IMR-90 (cell line): Measurements from ENCODE around the gene AGAP1. TPM values are rescaled to one million over a fixed set of nuclear protein-coding genes. Genes with fewer than 3 reads are reported as not detected.

Experiments used
- ATAC-seq: fragments of 200-7000 bp; cut with Tn5 transposase; 2 replicates; pipeline ENCODE4 v1.9.1; 2020; ENCODE audit warnings: low read depth, mild to moderate bottlenecking, moderate library complexity
- BruUV-seq: library from RNA; stranded (reverse); fragments of 400-500 nt; replicated peaks from 2 replicates; lab custom pipeline; 2021; lab: Mats Ljungman, UMichigan
- CTCF ChIA-PET: fragments of 300-600 bp; formaldehyde crosslinking; extraction: SDS; loops from one replicate; lab custom pipeline; 2021; ENCODE audit warnings: antibody characterized with exemption; lab: Yijun Ruan, JAX
- POLR2A ChIA-PET: fragments of 300-600 bp; sonication (Branson Sonifier 250); formaldehyde crosslinking; loops from one replicate; lab custom pipeline; 2022; ENCODE audit warnings: antibody characterized with exemption; ENCODE audit not compliant: unreplicated experiment; lab: Charles Lee
- DNase-seq: peaks from one replicate; pipeline ENCODE4 v3.0.0; 2013
- H2AFZ ChIP-seq: replicated peaks from 2 replicates; pipeline ENCODE3; 2013; ENCODE audit warnings: low read length, mild to moderate bottlenecking; ENCODE audit not compliant: poor library complexity
- H2AK5ac ChIP-seq: 2 replicates; pipeline ENCODE4 v1.6.1; 2013; ENCODE audit warnings: low read depth, low read length, inconsistent platforms
- H2AK9ac ChIP-seq: replicated peaks from 2 replicates; pipeline ENCODE3; 2013; ENCODE audit warnings: mild to moderate bottlenecking, low read depth, low read length, moderate library complexity; ENCODE audit not compliant: poor library complexity
- H2BK120ac ChIP-seq: 2 replicates; pipeline ENCODE4 v1.6.1; 2013; ENCODE audit warnings: low read depth, low read length, inconsistent platforms
- H2BK15ac ChIP-seq: 3 replicates; pipeline ENCODE4 v1.6.1; 2013; ENCODE audit warnings: low read depth, low read length, inconsistent platforms
- H2BK20ac ChIP-seq: 2 replicates; pipeline ENCODE4 v1.6.1; 2013; ENCODE audit warnings: low read depth, mild to moderate bottlenecking, inconsistent platforms, low read length, moderate library complexity
- H2BK5ac ChIP-seq: 2 replicates; pipeline ENCODE4 v1.6.1; 2013; ENCODE audit warnings: mild to moderate bottlenecking, low read depth, low read length, inconsistent platforms; ENCODE audit not compliant: poor library complexity, severe bottlenecking
- H3K14ac ChIP-seq: replicated peaks from 2 replicates; pipeline ENCODE4 v1.6.1; 2013; ENCODE audit warnings: low read depth, low read length, inconsistent platforms
- H3K18ac ChIP-seq: 2 replicates; pipeline ENCODE4 v1.6.1; 2013; ENCODE audit warnings: low read depth, low read length, control low read depth
- H3K23ac ChIP-seq: 2 replicates; pipeline ENCODE4 v1.6.1; 2013; ENCODE audit warnings: low read depth, low read length, inconsistent platforms
- H3K27ac ChIP-seq: 2 replicates; pipeline ENCODE4 v1.5.1; 2013; ENCODE audit warnings: mild to moderate bottlenecking, control low read depth, low read length; ENCODE audit not compliant: insufficient read depth
- H3K27me3 ChIP-seq: 2 replicates; pipeline ENCODE4 v1.6.1; 2013; ENCODE audit warnings: low read length; ENCODE audit not compliant: control insufficient read depth, insufficient read depth
- H3K36me3 ChIP-seq: 2 replicates; pipeline ENCODE4 v1.6.1; 2013; ENCODE audit warnings: low read length, mixed read lengths; ENCODE audit not compliant: control insufficient read depth, insufficient read depth
- H3K4ac ChIP-seq: 2 replicates; pipeline ENCODE4 v1.6.1; 2013; ENCODE audit warnings: low read depth, low read length, inconsistent platforms
- H3K4me1 ChIP-seq: 2 replicates; pipeline ENCODE4 v1.6.1; 2013; ENCODE audit warnings: low read length, mixed read lengths; ENCODE audit not compliant: control insufficient read depth, insufficient read depth
- H3K4me2 ChIP-seq: 2 replicates; pipeline ENCODE4 v1.6.1; 2013; ENCODE audit warnings: low read depth, mild to moderate bottlenecking, control low read depth, low read length, moderate library complexity
- H3K4me3 ChIP-seq: 2 replicates; pipeline ENCODE4 v1.5.1; 2013; ENCODE audit warnings: low read depth, mild to moderate bottlenecking, control low read depth, low read length, moderate library complexity; ENCODE audit not compliant: insufficient read depth
- H3K56ac ChIP-seq: 2 replicates; pipeline ENCODE4 v1.6.1; 2013; ENCODE audit warnings: low read length, inconsistent platforms; ENCODE audit not compliant: insufficient read depth; ENCODE audit errors: extremely low read depth
- H3K79me1 ChIP-seq, 2 experiments: 2 replicates each; pipeline ENCODE4 v1.6.1; 2013; ENCODE audit warnings: low read length in 2 of 2, inconsistent platforms in 1 of 2, low read depth in 1 of 2
- H3K9ac ChIP-seq: 2 replicates; pipeline ENCODE4 v1.6.1; 2013; ENCODE audit warnings: low read depth, low read length, control low read depth
- H3K9me1 ChIP-seq: 2 replicates; pipeline ENCODE4 v1.6.1; 2013; ENCODE audit warnings: low read length, inconsistent platforms; ENCODE audit not compliant: insufficient read depth
- H3K9me3 ChIP-seq: 2 replicates; pipeline ENCODE4 v1.6.1; 2013; ENCODE audit warnings: low read length; ENCODE audit not compliant: control insufficient read depth, insufficient read depth
- H4K20me1 ChIP-seq: 2 replicates; pipeline ENCODE4 v1.6.1; 2013; ENCODE audit warnings: low read length, inconsistent platforms; ENCODE audit not compliant: insufficient read depth
- H4K5ac ChIP-seq: 2 replicates; pipeline ENCODE4 v1.6.1; 2013; ENCODE audit warnings: mild to moderate bottlenecking, low read depth, low read length, control low read depth
- H4K8ac ChIP-seq, 2 experiments: 2 replicates each; pipeline ENCODE4 v1.6.1; 2013; ENCODE audit warnings: low read depth in 2 of 2, low read length in 2 of 2, control low read depth in 1 of 2, inconsistent platforms in 1 of 2
- H4K91ac ChIP-seq: 2 replicates; pipeline ENCODE4 v1.6.1; 2013; ENCODE audit warnings: low read depth, low read length, inconsistent platforms; ENCODE audit not compliant: insufficient read depth
- MXI1 ChIP-seq: IDR thresholded peaks from 2 replicates; pipeline ENCODE4 v1.6.1; 2012; ENCODE audit warnings: low read depth, mild to moderate bottlenecking, low read length, moderate library complexity, borderline replicate concordance
- WGBS, 2 experiments: methylation state at CpG; one replicate each; pipeline versions ENCODE4 v1.1.5 to v1.1.7; 2013; ENCODE audit warnings: missing lambda C conversion rate in 2 of 2; ENCODE audit not compliant: insufficient read length in 1 of 2; ENCODE audit errors: extremely low coverage in 2 of 2; 5-methylcytosine and 5-hydroxymethylcytosine counted together
- dilution Hi-C: fragments of 300-500 bp; cut with HindIII; formaldehyde crosslinking; loops from one replicate; pipeline ENCODE4 v1.14.3; 2018; ENCODE audit warnings: low sequenced_read_pairs; ENCODE audit not compliant: unreplicated experiment
- in situ Hi-C: fragments of 300-500 bp; cut with MboI; formaldehyde crosslinking; loops from 3 replicates; pipeline ENCODE4 v1.14.3; 2019; ENCODE audit warnings: low sequenced_read_pairs, inconsistent platforms, mixed read lengths
- intact Hi-C: fragments of 100-400 bp; cut with micrococcal nuclease; formaldehyde crosslinking; loops from 2 replicates; pipeline ENCODE4 v1.10.0; 2022
- polyA plus RNA-seq, 3 experiments: library from polyadenylated mRNA; depleted of rRNA; stranded (reverse); fragments of >200 nt; gene quantifications; 2 replicates each; pipeline ENCODE4 v1.2.3, GENCODE V29; 2012; ENCODE audit warnings: low replicate concordance in 1 of 3
- total RNA-seq: library from RNA; depleted of rRNA; stranded (reverse); fragments of >200 nt; gene quantifications from 2 replicates; pipeline ENCODE4 v1.2.3, GENCODE V29; 2012

AGAP1 gene
- total and polyA plus RNA-seq, 2 of the 4 experiments (the other 2 are of a cell fraction), result 15.1 to 16.4 TPM

- dilution Hi-C loops, result no loop called here
- Histone ChIP-seq H2BK20ac (no peak overlapping the region), H4K5ac (no peak overlapping the region), H2BK15ac (no peak overlapping the region), H2AK5ac (no peak overlapping the region), H2AFZ (no peak overlapping the region), H3K4me1 (peaks cover 8% of the 10 kb centered on the region), H3K4ac (no peak overlapping the region), H3K79me1 (peaks cover 18 to 62% of the 10 kb centered on the region in 2 experiments; a peak in 2 of 4 replicates), H3K9me1 (peaks cover 6% of the 10 kb centered on the region; the same call in 1 of the 2 replicates), H2AK9ac (no peak overlapping the region), H3K9ac (no peak overlapping the region), H3K27ac (no peak overlapping the region), H4K20me1 (peaks cover 49% of the 10 kb centered on the region), H2BK5ac (no peak overlapping the region), H3K23ac (no peak overlapping the region), H4K91ac (no peak overlapping the region), H3K18ac (no peak overlapping the region), H4K8ac (no peak overlapping the region), H2BK120ac (no peak overlapping the region), H3K56ac (no peak overlapping the region), H3K14ac (no peak overlapping the region), H3K27me3 (no peaks in the 10 kb centered on the region), H3K4me3 (no peak overlapping the region), H3K36me3 (no peaks in the 10 kb centered on the region), H3K9me3 (no peaks in the 10 kb centered on the region), H3K4me2 (no peak overlapping the region)
- no peak for ATAC-seq
- no TSS peak for BruUV-seq
- ChIA-PET CTCF (no interaction called here), POLR2A (no interaction called here)
- in situ Hi-C loops, result loop anchor here (5.0 to 25.0 kb wide), 3 partner anchors 64 to 559 kb away; partner anchors contain the start of gene GBX2
- no peak for DNase-seq
- WGBS, 2 experiments, result 100% methylated on average over 2 of the region's 8 CpGs; no CpG with 5 or more reads in 1 of the 2 experiments
- intact Hi-C loops, result loop anchor here (2.0 kb wide), 1 partner anchor 63 kb away; no protein-coding TSS in a partner anchor
- TF ChIP-seq MXI1, result no peak
These were observed 109.8 kb downstream of the AGAP1 start for GRCh38 chr2:235603659-235604058.
